ENCODE results near the gene METRNL. TPM values are rescaled to one million over a fixed set of nuclear protein-coding genes. Genes with fewer than 3 reads are reported as not detected.
A peak's percentile ranks its signal among the peaks of the same experiment; 100 is the strongest.

The METRNL gene
- total and polyA plus RNA-seq, 5 donors = 57.3 to 77.1 (median 67.9) TPM

DNA sequence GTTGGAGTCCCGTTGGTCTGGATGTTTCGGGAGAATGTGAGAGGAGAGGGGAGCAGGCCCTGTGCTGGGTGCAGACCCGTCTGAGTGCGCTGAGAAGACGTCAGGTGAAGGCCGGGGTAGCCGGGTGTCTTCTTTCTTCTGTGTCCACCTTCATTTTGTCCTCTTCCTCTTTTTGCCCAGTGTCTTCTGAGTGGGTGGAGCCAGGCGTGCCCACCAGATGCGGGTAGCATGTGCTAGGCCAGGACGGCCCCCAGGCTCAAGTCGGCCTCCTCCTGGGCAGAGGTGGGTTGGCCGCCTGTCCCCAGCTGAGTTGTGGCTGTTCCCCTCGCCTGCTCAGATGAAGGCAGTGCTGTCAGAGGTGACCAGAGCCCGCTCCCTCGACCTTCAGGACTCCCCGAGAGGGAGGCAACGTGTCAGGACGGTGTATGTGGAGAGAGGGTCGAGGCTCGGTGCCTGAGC is 3.5 kb downstream of the METRNL start:
- ATAC-seq = no peak
- 75% methylated on average over 20 of the region's 20 CpGs for WGBS

DNA sequence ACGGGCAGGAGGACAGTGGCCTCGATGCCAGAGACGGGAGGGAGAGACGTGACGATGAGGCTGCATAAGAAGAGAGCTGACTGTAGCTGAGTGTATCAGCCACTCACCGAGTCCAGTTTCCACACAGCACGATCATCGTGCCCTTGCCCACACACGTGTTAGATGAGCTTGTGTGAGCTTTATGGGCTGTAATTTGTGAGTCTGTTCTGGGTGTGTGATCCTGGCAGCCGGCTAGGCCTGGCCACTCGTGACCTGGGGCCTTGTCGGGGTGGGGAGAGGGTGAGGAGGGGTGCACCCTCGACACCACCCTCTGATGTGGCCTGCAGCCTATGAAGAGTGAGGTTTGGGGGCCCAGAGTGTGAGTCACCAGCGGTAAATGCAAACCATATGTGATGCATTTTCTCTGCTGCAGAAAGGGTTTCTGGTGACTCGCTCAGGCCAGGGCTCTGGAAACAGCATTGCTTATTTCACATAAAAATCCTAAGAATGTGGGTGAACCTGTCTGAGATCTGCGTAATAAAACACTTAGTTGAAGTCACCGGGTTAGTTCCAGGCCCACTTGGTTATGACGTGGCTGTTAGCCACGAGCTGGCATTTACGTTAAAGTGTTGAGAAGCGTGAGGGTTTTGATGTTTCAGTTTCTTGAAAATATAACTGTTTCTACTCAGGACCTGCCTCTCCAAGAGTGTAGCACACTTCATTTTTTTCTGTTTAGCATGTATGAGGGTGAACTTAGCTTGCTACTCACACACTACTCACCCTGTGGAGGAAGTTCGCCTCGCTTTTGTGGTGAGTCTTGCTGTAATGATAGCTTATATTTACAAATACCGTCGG is 4.2 kb downstream of the METRNL start:
- Histone ChIP-seq H3K4me3 (ENCODE audit: low read length) (no peak overlapping the region), H3K27ac (ENCODE audit: low read length) (peak overlapping the region; percentile 7), H3K9me3 (ENCODE audit: control insufficient read depth, low read length) (no peaks in the 10 kb centered on the region), H3K4me1 (ENCODE audit: control insufficient read depth, insufficient read depth, low read length) (peaks cover 5% of the 10 kb centered on the region), H3K27me3 (ENCODE audit: control insufficient read depth, insufficient read depth) (no peaks in the 10 kb centered on the region)
- intact Hi-C loops (cut with DNase I) = no loop called here
- peak in 2 of 3 donors; percentile 69 to 76 for DNase-seq
- ATAC-seq = peak in 1 of 2 donors; percentile 5
- WGBS = 40% methylated on average over 25 of the region's 25 CpGs

More for the DNA sequence above, 3.5 kb downstream of the METRNL start:
- Histone ChIP-seq H3K27ac (ENCODE audit: low read length) (peak overlapping the region; percentile 7), H3K4me3 (ENCODE audit: low read length) (no peak overlapping the region), H3K4me1 (ENCODE audit: control insufficient read depth, insufficient read depth, low read length) (peaks cover 5% of the 10 kb centered on the region), H3K27me3 (ENCODE audit: control insufficient read depth, insufficient read depth) (no peaks in the 10 kb centered on the region), H3K9me3 (ENCODE audit: control insufficient read depth, low read length) (no peaks in the 10 kb centered on the region)
- no peak for DNase-seq
- intact Hi-C loops (cut with DNase I) = no loop called here

DNA sequence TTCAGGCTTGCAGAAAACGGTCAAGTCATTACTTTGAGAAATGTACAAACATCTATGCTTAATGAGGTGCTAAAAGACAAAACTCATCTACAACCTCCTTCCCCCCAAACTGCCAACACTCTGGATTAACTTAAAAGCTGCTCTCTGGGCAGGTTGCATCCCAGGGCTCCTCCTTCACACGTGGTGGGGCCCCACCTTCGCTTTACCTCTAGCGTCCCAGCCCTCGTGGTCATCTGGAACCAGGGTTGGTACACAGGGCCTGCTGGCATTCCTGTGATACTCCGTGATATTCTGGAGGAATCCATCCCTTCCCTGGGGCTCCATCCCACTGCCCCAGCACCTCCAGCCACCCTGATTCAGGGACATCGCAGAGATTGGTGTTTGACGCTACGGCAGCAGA is 4.8 kb downstream of the METRNL start:
- Histone ChIP-seq H3K9me3 (ENCODE audit: control insufficient read depth, low read length) (no peaks in the 10 kb centered on the region), H3K4me1 (ENCODE audit: control insufficient read depth, insufficient read depth, low read length) (peaks cover 5% of the 10 kb centered on the region), H3K4me3 (ENCODE audit: low read length) (no peak overlapping the region), H3K27ac (ENCODE audit: low read length) (no peak overlapping the region), H3K27me3 (ENCODE audit: control insufficient read depth, insufficient read depth) (no peaks in the 10 kb centered on the region)
- DNase-seq (peak in 1 of 3 donors; percentile 37), ATAC-seq (no peak)
- 62% methylated on average over 9 of the region's 9 CpGs for WGBS
- intact Hi-C loops (cut with DNase I) = no loop called here

GRCh38 chr17:83084621-83085056 is 5.2 kb downstream of the METRNL start:
- WGBS = 91% methylated on average over 27 of the region's 27 CpGs
- DNase-seq (peak in 2 of 3 donors; percentile 48 to 64), ATAC-seq (no peak)
- Histone ChIP-seq H3K4me1 (ENCODE audit: control insufficient read depth, insufficient read depth, low read length) (peaks cover 5% of the 10 kb centered on the region), H3K27me3 (ENCODE audit: control insufficient read depth, insufficient read depth) (no peaks in the 10 kb centered on the region), H3K27ac (ENCODE audit: low read length) (no peak overlapping the region), H3K4me3 (ENCODE audit: low read length) (no peak overlapping the region), H3K9me3 (ENCODE audit: control insufficient read depth, low read length) (no peaks in the 10 kb centered on the region)
- intact Hi-C loops (cut with DNase I) = no loop called here

GRCh38 chr17:83085103-83085502 is 5.7 kb downstream of the METRNL start:
- Histone ChIP-seq H3K4me3 (ENCODE audit: low read length) (no peak overlapping the region), H3K4me1 (ENCODE audit: control insufficient read depth, insufficient read depth, low read length) (peaks cover 5% of the 10 kb centered on the region), H3K27ac (ENCODE audit: low read length) (no peak overlapping the region), H3K9me3 (ENCODE audit: control insufficient read depth, low read length) (no peaks in the 10 kb centered on the region), H3K27me3 (ENCODE audit: control insufficient read depth, insufficient read depth) (no peaks in the 10 kb centered on the region)
- intact Hi-C loops (cut with DNase I) = no loop called here
- ATAC-seq = no peak
- DNase-seq = peak in 1 of 3 donors; percentile 32
- WGBS = 84% methylated on average over 22 of the region's 22 CpGs

- Histone ChIP-seq H3K9me3 (ENCODE audit: control insufficient read depth, low read length) (no peaks in the 10 kb centered on the region), H3K27ac (ENCODE audit: low read length) (no peak overlapping the region), H3K27me3 (ENCODE audit: control insufficient read depth, insufficient read depth) (no peaks in the 10 kb centered on the region), H3K4me1 (ENCODE audit: control insufficient read depth, insufficient read depth, low read length) (peaks cover 5% of the 10 kb centered on the region), H3K4me3 (ENCODE audit: low read length) (no peak overlapping the region)
- peak in 1 of 3 donors; percentile 46 for DNase-seq
- intact Hi-C loops (cut with DNase I) = no loop called here
- ATAC-seq = no peak
- 78% methylated on average over 25 of the region's 25 CpGs for WGBS
Measured at GRCh38 chr17:83085526-83086198, 6.3 kb downstream of the METRNL start.

- Histone ChIP-seq H3K27ac (ENCODE audit: low read length) (no peak overlapping the region), H3K9me3 (ENCODE audit: control insufficient read depth, low read length) (no peaks in the 10 kb centered on the region), H3K4me1 (ENCODE audit: control insufficient read depth, insufficient read depth, low read length) (peaks cover 5% of the 10 kb centered on the region), H3K4me3 (ENCODE audit: low read length) (no peak overlapping the region), H3K27me3 (ENCODE audit: control insufficient read depth, insufficient read depth) (no peaks in the 10 kb centered on the region)
- intact Hi-C loops (cut with DNase I) = no loop called here
- 75% methylated on average over 18 of the region's 18 CpGs for WGBS
- ATAC-seq (no peak), DNase-seq (no peak)
Measured at GRCh38 chr17:83086199-83086880, 6.9 kb downstream of the METRNL start.

- ATAC-seq (no peak), DNase-seq (no peak)
- 81% methylated on average over 39 of the region's 39 CpGs for WGBS
- Histone ChIP-seq H3K4me1 (ENCODE audit: control insufficient read depth, insufficient read depth, low read length) (peaks cover 4% of the 10 kb centered on the region), H3K27ac (ENCODE audit: low read length) (no peak overlapping the region), H3K9me3 (ENCODE audit: control insufficient read depth, low read length) (no peaks in the 10 kb centered on the region), H3K27me3 (ENCODE audit: control insufficient read depth, insufficient read depth) (no peaks in the 10 kb centered on the region), H3K4me3 (ENCODE audit: low read length) (no peak overlapping the region)
- intact Hi-C loops (cut with DNase I) = no loop called here
Measured at GRCh38 chr17:83086907-83087787, 7.7 kb downstream of the METRNL start.

GRCh38 chr17:83087788-83088360 is 8.5 kb downstream of the METRNL start:
- no peak for ATAC-seq
- H3K9me3 ChIP-seq (ENCODE audit: control insufficient read depth, low read length) = no peaks in the 10 kb centered on the region
- WGBS = 83% methylated on average over 31 of the region's 31 CpGs
- H3K27me3 ChIP-seq (ENCODE audit: control insufficient read depth, insufficient read depth) = no peaks in the 10 kb centered on the region
- no peak overlapping the region for H3K4me3 ChIP-seq (ENCODE audit: low read length)
- H3K4me1 ChIP-seq (ENCODE audit: control insufficient read depth, insufficient read depth, low read length) = peaks cover 4% of the 10 kb centered on the region
- intact Hi-C loops (cut with DNase I) = no loop called here
- H3K27ac ChIP-seq (ENCODE audit: low read length) = no peak overlapping the region
- no peak for DNase-seq

- no peaks in the 10 kb centered on the region for H3K27me3 ChIP-seq (ENCODE audit: control insufficient read depth, insufficient read depth)
- DNase-seq (no peak), ATAC-seq (no peak)
- no peak overlapping the region for H3K27ac ChIP-seq (ENCODE audit: low read length)
- no peaks in the 10 kb centered on the region for H3K9me3 ChIP-seq (ENCODE audit: control insufficient read depth, low read length)
- intact Hi-C loops (cut with DNase I) = no loop called here
- H3K4me1 ChIP-seq (ENCODE audit: control insufficient read depth, insufficient read depth, low read length) = no peaks in the 10 kb centered on the region
- WGBS = 66% methylated on average over 13 of the region's 13 CpGs
- no peak overlapping the region for H3K4me3 ChIP-seq (ENCODE audit: low read length)
Measured at GRCh38 chr17:83088451-83088850, 9.0 kb downstream of the METRNL start.

Data from right cardiac atrium (tissue), 5 donors.